NCI-H446 (cell line): ENCODE data around the gene DNAJC5.
"Not testable (repeated sequence)": the region's sequence is repeated elsewhere in the genome, so short reads cannot be mapped to it uniquely, and the experiment has no call there.

Experiments used
- DNase-seq, 2 experiments: peaks; one replicate each; lab custom pipeline; 2025; lab: John Stamatoyannopoulos, UW

DNAJC5 gene

GRCh38 chr20:63861365-63861934, 33.5 kb upstream of the DNAJC5 start, which contains the start of gene ABHD16B:
TSS of gene ABHD16B (plus strand) at chr20:63861498. CDS start at chr20:63861541, 43 bp downstream.
- DNase-seq = no peak

- no peak for DNase-seq
Measured at GRCh38 chr20:63861981-63862901, 32.7 kb upstream of the DNAJC5 start.

- DNase-seq = no peak
Measured at GRCh38 chr20:63863021-63863797, 31.7 kb upstream of the DNAJC5 start.

GRCh38 chr20:63863798-63864544, 31.0 kb upstream of the DNAJC5 start:
- DNase-seq = peak; percentile 30 to 83

- no peak for DNase-seq
Measured at GRCh38 chr20:63864545-63864977, 30.4 kb upstream of the DNAJC5 start.

- DNase-seq = peak; percentile 99
Measured at GRCh38 chr20:63864978-63865640, 29.8 kb upstream of the DNAJC5 start, which contains the start of gene TPD52L2. TSS of gene TPD52L2 (plus strand) at chr20:63865270. CDS start at chr20:63865366, 96 bp downstream.

- not testable (repeated sequence) for DNase-seq
Measured at GRCh38 chr20:63867042-63867441, 27.9 kb upstream of the DNAJC5 start.

- DNase-seq = no peak
Measured at GRCh38 chr20:63868264-63868663, 26.7 kb upstream of the DNAJC5 start.

GRCh38 chr20:63873477-63873971, 21.4 kb upstream of the DNAJC5 start:
- DNase-seq = no peak

GRCh38 chr20:63874241-63874640, 20.7 kb upstream of the DNAJC5 start:
- not testable (repeated sequence) for DNase-seq

GRCh38 chr20:63876489-63877036, 18.4 kb upstream of the DNAJC5 start:
- DNase-seq = no peak

- DNase-seq = no peak
Measured at GRCh38 chr20:63877755-63878470, 17.0 kb upstream of the DNAJC5 start.

- DNase-seq = no peak
Measured at GRCh38 chr20:63878899-63879663, 15.8 kb upstream of the DNAJC5 start.

GRCh38 chr20:63880901-63881300, 14.0 kb upstream of the DNAJC5 start:
- not testable (repeated sequence) for DNase-seq

GRCh38 chr20:63881451-63882226, 13.3 kb upstream of the DNAJC5 start:
- DNase-seq = no peak

- DNase-seq = no peak
Measured at GRCh38 chr20:63882257-63883200, 12.4 kb upstream of the DNAJC5 start.

- no peak for DNase-seq
Measured at GRCh38 chr20:63883201-63883593, 11.7 kb upstream of the DNAJC5 start.
